ENCODE results near the gene EXOC6B. TPM values are rescaled to one million over a fixed set of nuclear protein-coding genes. Genes with fewer than 3 reads are reported as not detected.

The EXOC6B gene
- total and polyA plus RNA-seq, 8 donors, result 3.4 to 57.2 (median 27.1) TPM

GRCh38 chr2:72145289-72145657, 680.6 kb downstream of the EXOC6B start:
- 0 to 4% (median 1%) methylated on average over 29 of the region's 29 CpGs for WGBS, 5 donors
- intact Hi-C loops (cut with DNase I; ENCODE audit: low total_unique reads), result no loop called here
- TF ChIP-seq POLR2A (IDR thresholded peaks at IDR 0.05), result no peak
- TF ChIP-seq CTCF (IDR thresholded peaks at IDR 0.05), result no peak
- TF ChIP-seq POLR2AphosphoS5 (IDR thresholded peaks at IDR 0.05), result no peak
- TF ChIP-seq EP300 (IDR thresholded peaks at IDR 0.05), result no peak
- peak overlapping the region; percentile 46 to 56 (median 51) for H3K4me3 ChIP-seq
- peak overlapping the region in 1 of 5 donors; percentile 26 for H3K27ac ChIP-seq
- peaks cover 68 to 80% (median 76%) of the 10 kb centered on the region in 4 donors for H3K4me1 ChIP-seq
- no peaks in the 10 kb centered on the region for H3K36me3 ChIP-seq
- H3K9me3 ChIP-seq, result peaks cover 0 to 14% (median 2%) of the 10 kb centered on the region in 4 donors
- peak; percentile 25 to 66 for DNase-seq
- H3K27me3 ChIP-seq, result peaks cover 36 to 80% (median 67%) of the 10 kb centered on the region in 3 donors

- WGBS, 5 donors, result 1 to 2% (median 1%) methylated on average over 31 to 63 of the region's 63 CpGs
- H3K4me3 ChIP-seq, result peak overlapping the region; percentile 46 to 56 (median 51)
- DNase-seq, result peak; percentile 31 to 73
- no peak for TF ChIP-seq EP300 (IDR thresholded peaks at IDR 0.05)
- TF ChIP-seq POLR2AphosphoS5 (IDR thresholded peaks at IDR 0.05), result no peak
- TF ChIP-seq CTCF (IDR thresholded peaks at IDR 0.05), result no peak
- TF ChIP-seq POLR2A (IDR thresholded peaks at IDR 0.05), result no peak
- H3K36me3 ChIP-seq, result no peaks in the 10 kb centered on the region
- H3K4me1 ChIP-seq, result peaks cover 63 to 75% (median 71%) of the 10 kb centered on the region in 4 donors
- H3K27me3 ChIP-seq, result peaks cover 36 to 75% (median 63%) of the 10 kb centered on the region in 3 donors
- peak overlapping the region in 1 of 5 donors; percentile 26 for H3K27ac ChIP-seq
- peaks cover 0 to 14% (median 2%) of the 10 kb centered on the region in 4 donors for H3K9me3 ChIP-seq
- intact Hi-C loops (cut with DNase I; ENCODE audit: low total_unique reads), result no loop called here
Measured at GRCh38 chr2:72144632-72145288, 681.1 kb downstream of the EXOC6B start.

GRCh38 chr2:72144274-72144631, 681.6 kb downstream of the EXOC6B start:
- Histone ChIP-seq H3K9me3 (peaks cover 0 to 14% (median 2%) of the 10 kb centered on the region in 4 donors), H3K27me3 (peaks cover 36 to 70% (median 58%) of the 10 kb centered on the region in 3 donors), H3K4me1 (peaks cover 58 to 71% (median 67%) of the 10 kb centered on the region in 4 donors), H3K36me3 (no peaks in the 10 kb centered on the region), H3K4me3 (peak overlapping the region; percentile 46 to 56 (median 51)), H3K27ac (peak overlapping the region in 1 of 5 donors; percentile 26)
- TF ChIP-seq CTCF (IDR thresholded peaks at IDR 0.05) (no peak), POLR2AphosphoS5 (IDR thresholded peaks at IDR 0.05) (no peak), EP300 (IDR thresholded peaks at IDR 0.05) (no peak), POLR2A (IDR thresholded peaks at IDR 0.05) (no peak)
- intact Hi-C loops (cut with DNase I; ENCODE audit: low total_unique reads), result no loop called here
- WGBS, 5 donors, result 5 to 10% (median 9%) methylated on average over 23 of the region's 23 CpGs
- DNase-seq, result peak in 1 of 2 donors; percentile 20

- WGBS, 5 donors, result 16 to 34% (median 28%) methylated on average over 45 to 65 of the region's 65 CpGs
- Histone ChIP-seq H3K27me3 (peaks cover 36 to 64% (median 54%) of the 10 kb centered on the region in 3 donors), H3K27ac (peak overlapping the region in 1 of 5 donors; percentile 26), H3K36me3 (no peaks in the 10 kb centered on the region), H3K4me1 (peaks cover 55 to 72% (median 67%) of the 10 kb centered on the region in 4 donors), H3K4me3 (peak overlapping the region; percentile 35 to 56 (median 40)), H3K9me3 (peaks cover 0 to 14% (median 2%) of the 10 kb centered on the region in 4 donors)
- intact Hi-C loops (cut with DNase I; ENCODE audit: low total_unique reads), result no loop called here
- DNase-seq, result peak in 1 of 2 donors; percentile 62
- TF ChIP-seq POLR2AphosphoS5 (IDR thresholded peaks at IDR 0.05) (no peak), CTCF (IDR thresholded peaks at IDR 0.05) (no peak), POLR2A (IDR thresholded peaks at IDR 0.05) (no peak), EP300 (IDR thresholded peaks at IDR 0.05) (no peak)
Measured at GRCh38 chr2:72143441-72144273, 682.2 kb downstream of the EXOC6B start.

Measured in stomach (tissue), 9 donors.